ENCODE results near the gene PHACTR2. TPM values are rescaled to one million over a fixed set of nuclear protein-coding genes. Genes with fewer than 3 reads are reported as not detected.
"Not testable (repeated sequence)": the region's sequence is repeated elsewhere in the genome, so short reads cannot be mapped to it uniquely, and the experiment has no call there.

Gene PHACTR2
- total and polyA plus RNA-seq, 9 donors: 19.5 to 66.5 (median 34.4) TPM

DNA sequence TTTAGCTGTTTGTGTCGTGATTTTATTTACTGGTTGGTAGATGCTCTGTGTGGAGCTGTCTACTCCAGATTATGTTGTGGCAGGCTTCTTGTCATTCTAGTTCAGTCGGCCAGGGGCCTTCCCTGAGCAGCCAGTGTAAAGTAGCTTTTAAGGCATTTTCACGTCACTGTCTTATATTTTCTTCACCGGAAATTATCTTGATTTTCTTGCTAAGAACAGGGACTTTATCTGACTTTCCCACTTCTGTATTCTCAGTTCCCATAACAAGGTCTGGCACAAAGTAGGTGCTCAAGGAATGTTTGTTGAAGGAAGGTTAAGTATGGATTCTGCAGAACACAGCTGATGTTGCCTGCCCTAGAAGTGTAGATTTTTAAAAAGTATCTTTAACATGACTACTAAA lies 166.2 kb downstream of the PHACTR2 start:
- WGBS (ENCODE audit: insufficient coverage): 8% methylated on average over 2 of the region's 4 CpGs
- peak; percentile 30 for DNase-seq
- Histone ChIP-seq H3K27ac (ENCODE audit: low read length) (peak overlapping the region; percentile 97), H3K9me3 (replicated peaks; ENCODE audit: control insufficient read depth, low read depth, low read length) (no peaks in the 10 kb centered on the region), H3K4me1 (ENCODE audit: control insufficient read depth, insufficient read depth, low read length) (peaks cover 19% of the 10 kb centered on the region), H3K36me3 (ENCODE audit: control insufficient read depth, insufficient read depth, low read length) (peaks cover 39% of the 10 kb centered on the region), H3K27me3 (ENCODE audit: control insufficient read depth, insufficient read depth, low read length) (no peaks in the 10 kb centered on the region), H3K4me3 (ENCODE audit: low read length) (peak overlapping the region; percentile 86)

DNA sequence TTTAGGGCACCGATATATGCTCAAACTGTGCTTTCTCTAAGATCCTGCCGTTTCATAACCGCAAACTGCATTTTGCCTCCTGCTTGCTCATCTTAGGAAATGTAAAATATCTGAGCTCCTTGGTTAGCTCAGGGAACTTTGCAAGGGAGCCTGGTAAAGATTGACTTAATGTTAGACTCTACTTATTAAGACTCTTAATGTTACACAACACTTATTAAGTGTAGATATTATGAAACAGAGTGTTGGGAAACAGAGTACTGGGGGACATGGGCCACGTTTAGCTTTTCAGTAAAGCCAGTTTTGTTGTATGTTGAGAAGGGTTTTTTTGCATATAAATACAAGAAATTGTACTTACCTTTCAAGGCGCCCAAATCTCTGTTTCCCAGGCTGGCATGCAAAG lies 167.3 kb downstream of the PHACTR2 start:
- WGBS (ENCODE audit: insufficient coverage): 100% methylated on average over 4 of the region's 5 CpGs
- DNase-seq: no peak
- Histone ChIP-seq H3K9me3 (replicated peaks; ENCODE audit: control insufficient read depth, low read depth, low read length) (no peaks in the 10 kb centered on the region), H3K27me3 (ENCODE audit: control insufficient read depth, insufficient read depth, low read length) (no peaks in the 10 kb centered on the region), H3K4me3 (ENCODE audit: low read length) (no peak overlapping the region), H3K27ac (ENCODE audit: low read length) (no peak overlapping the region), H3K4me1 (ENCODE audit: control insufficient read depth, insufficient read depth, low read length) (peaks cover 14% of the 10 kb centered on the region), H3K36me3 (ENCODE audit: control insufficient read depth, insufficient read depth, low read length) (peaks cover 48% of the 10 kb centered on the region)

DNA sequence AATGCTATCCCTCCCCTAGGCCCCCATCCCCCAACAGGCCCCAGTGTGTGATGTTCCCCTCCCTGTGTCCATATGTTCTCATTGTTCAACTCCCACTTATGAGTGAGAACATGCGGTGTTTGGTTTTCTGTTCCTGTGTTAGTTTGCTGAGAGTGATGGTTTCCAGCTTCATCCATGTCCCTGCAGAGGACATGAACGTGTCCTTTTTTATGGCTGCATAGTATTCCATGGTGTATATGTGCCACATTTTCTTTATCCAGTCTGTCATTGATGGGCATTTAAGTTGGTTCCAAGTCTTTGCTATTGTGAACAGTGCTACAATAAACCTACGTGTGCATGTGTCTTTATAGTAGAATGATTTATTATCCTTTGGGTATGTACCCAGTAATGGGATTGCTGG lies 173.9 kb downstream of the PHACTR2 start:
- peaks cover 12% of the 10 kb centered on the region for H3K9me3 ChIP-seq (replicated peaks; ENCODE audit: control insufficient read depth, low read depth, low read length)
- H3K27me3 ChIP-seq (ENCODE audit: control insufficient read depth, insufficient read depth, low read length); H3K27ac ChIP-seq (ENCODE audit: low read length); H3K4me3 ChIP-seq (ENCODE audit: low read length); DNase-seq; H3K4me1 ChIP-seq (ENCODE audit: control insufficient read depth, insufficient read depth, low read length): not testable (repeated sequence)
- peaks cover 53% of the 10 kb centered on the region for H3K36me3 ChIP-seq (ENCODE audit: control insufficient read depth, insufficient read depth, low read length)
- WGBS (ENCODE audit: insufficient coverage): no CpG with 5 or more reads among the region's 3 CpGs

DNA sequence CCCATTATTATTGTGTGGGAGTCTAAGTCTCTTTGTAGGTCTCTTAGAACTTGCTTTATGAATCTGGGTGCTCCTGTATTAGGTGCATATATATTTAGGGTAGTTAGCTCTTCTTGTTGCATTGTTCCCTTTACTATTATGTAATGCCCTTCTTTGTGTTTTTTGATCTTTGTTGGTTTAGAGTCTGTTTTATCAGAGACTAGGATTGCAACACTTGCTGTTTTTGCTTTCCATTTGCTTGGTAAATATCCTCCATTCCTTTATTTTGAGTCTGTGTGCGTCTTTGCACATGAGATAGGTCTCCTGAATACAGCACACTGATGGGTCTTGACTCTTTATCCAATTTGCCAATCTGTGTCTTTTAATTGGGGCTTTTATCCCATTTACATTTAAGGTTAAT lies 177.3 kb downstream of the PHACTR2 start:
- not testable (repeated sequence) for H3K4me1 ChIP-seq (ENCODE audit: control insufficient read depth, insufficient read depth, low read length); H3K4me3 ChIP-seq (ENCODE audit: low read length); H3K27ac ChIP-seq (ENCODE audit: low read length); H3K27me3 ChIP-seq (ENCODE audit: control insufficient read depth, insufficient read depth, low read length); DNase-seq
- WGBS (ENCODE audit: insufficient coverage): 100% methylated on average over 1 of the region's 1 CpG
- H3K9me3 ChIP-seq (replicated peaks; ENCODE audit: control insufficient read depth, low read depth, low read length): peaks cover 15% of the 10 kb centered on the region
- H3K36me3 ChIP-seq (ENCODE audit: control insufficient read depth, insufficient read depth, low read length): peaks cover 52% of the 10 kb centered on the region

DNA sequence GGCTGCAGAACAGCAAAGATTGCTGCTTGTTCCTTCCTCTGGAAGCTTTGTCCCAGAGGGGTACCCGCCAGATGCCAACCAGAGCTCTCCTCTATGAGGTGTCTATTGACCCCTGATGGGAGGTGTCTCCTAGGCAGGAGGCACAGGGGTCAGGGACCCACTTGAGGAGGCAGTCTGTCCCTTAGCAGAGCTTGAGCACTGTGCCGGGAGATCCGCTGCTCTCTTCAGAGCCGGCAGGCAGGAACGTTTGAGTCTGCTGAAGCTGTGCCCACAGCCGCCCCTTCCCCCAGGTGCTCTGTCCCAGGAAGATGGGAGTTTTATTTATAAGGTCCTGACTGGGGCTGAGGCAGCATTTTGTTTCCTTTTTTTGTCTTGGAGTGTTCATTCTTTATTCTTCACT lies 179.0 kb downstream of the PHACTR2 start:
- H3K27ac ChIP-seq (ENCODE audit: low read length); H3K27me3 ChIP-seq (ENCODE audit: control insufficient read depth, insufficient read depth, low read length); DNase-seq; H3K4me3 ChIP-seq (ENCODE audit: low read length); H3K4me1 ChIP-seq (ENCODE audit: control insufficient read depth, insufficient read depth, low read length): not testable (repeated sequence)
- Histone ChIP-seq H3K36me3 (ENCODE audit: control insufficient read depth, insufficient read depth, low read length) (peaks cover 54% of the 10 kb centered on the region), H3K9me3 (replicated peaks; ENCODE audit: control insufficient read depth, low read depth, low read length) (peaks cover 15% of the 10 kb centered on the region)
- 93% methylated on average over 5 of the region's 6 CpGs for WGBS (ENCODE audit: insufficient coverage)

DNA sequence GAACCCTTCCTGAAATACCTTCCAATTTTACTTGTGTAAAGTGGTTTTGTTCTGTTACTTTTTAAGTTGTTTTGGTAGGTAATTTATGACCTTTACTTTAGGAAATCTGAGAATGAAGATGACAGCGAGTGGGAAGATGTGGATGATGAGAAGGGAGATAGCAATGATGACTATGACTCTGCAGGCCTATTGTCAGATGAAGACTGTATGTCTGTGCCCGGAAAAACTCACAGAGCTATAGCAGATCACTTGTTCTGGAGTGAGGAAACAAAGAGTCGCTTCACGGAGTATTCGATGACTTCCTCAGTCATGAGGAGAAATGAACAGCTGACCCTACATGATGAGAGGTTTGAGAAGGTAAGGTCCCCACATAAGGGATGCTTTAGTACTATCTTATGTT lies 179.9 kb downstream of the PHACTR2 start:
- no peaks in the 10 kb centered on the region for H3K4me1 ChIP-seq (ENCODE audit: control insufficient read depth, insufficient read depth, low read length)
- H3K27me3 ChIP-seq (ENCODE audit: control insufficient read depth, insufficient read depth, low read length): no peaks in the 10 kb centered on the region
- no peak for DNase-seq
- H3K9me3 ChIP-seq (replicated peaks; ENCODE audit: control insufficient read depth, low read depth, low read length): peaks cover 15% of the 10 kb centered on the region
- no peak overlapping the region for H3K27ac ChIP-seq (ENCODE audit: low read length)
- H3K36me3 ChIP-seq (ENCODE audit: control insufficient read depth, insufficient read depth, low read length): peaks cover 56% of the 10 kb centered on the region
- H3K4me3 ChIP-seq (ENCODE audit: low read length): no peak overlapping the region
- WGBS (ENCODE audit: insufficient coverage): 100% methylated on average over 5 of the region's 5 CpGs

DNA sequence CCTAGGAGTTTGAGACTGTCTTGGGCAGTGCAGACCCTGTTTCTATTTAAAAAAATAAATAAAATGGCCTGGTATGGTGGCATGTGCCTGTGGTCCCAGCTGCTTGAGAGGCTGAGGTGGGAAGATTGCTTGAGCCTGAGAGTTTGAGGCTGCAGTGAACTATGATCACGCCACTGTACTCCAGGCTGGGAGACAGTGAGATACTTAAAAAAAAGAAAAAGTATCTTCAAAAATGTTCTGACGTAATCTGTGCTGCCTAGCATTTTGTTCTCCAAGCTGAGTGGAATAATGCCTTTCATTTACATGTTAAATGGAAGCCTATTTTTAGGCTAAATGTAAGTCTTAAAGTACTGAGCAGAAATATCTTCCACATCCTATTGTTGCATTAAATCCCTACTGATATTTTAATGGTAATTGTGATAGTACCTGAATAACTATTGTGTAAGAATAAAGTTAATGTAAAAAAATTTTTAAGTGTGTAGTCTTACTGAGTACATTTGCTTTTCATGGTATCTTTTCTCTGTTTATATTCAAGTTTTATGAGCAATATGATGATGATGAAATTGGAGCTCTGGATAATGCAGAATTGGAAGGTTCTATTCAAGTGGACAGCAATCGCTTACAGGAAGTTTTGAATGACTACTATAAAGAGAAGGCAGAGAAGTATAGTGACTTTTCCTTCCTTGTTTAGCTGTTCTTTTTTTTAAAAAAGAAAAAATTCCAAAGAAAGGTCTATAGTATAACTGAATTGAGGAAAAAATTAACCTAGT lies 182.3 kb downstream of the PHACTR2 start:
- peaks cover under 1% of the 10 kb centered on the region for H3K4me1 ChIP-seq (ENCODE audit: control insufficient read depth, insufficient read depth, low read length)
- no peaks in the 10 kb centered on the region for H3K27me3 ChIP-seq (ENCODE audit: control insufficient read depth, insufficient read depth, low read length)
- peaks cover 15% of the 10 kb centered on the region for H3K9me3 ChIP-seq (replicated peaks; ENCODE audit: control insufficient read depth, low read depth, low read length)
- H3K36me3 ChIP-seq (ENCODE audit: control insufficient read depth, insufficient read depth, low read length): peaks cover 60% of the 10 kb centered on the region
- H3K27ac ChIP-seq (ENCODE audit: low read length): no peak overlapping the region
- no peak overlapping the region for H3K4me3 ChIP-seq (ENCODE audit: low read length)
- DNase-seq: no peak
- 86% methylated on average over 1 of the region's 3 CpGs for WGBS (ENCODE audit: insufficient coverage)

DNA sequence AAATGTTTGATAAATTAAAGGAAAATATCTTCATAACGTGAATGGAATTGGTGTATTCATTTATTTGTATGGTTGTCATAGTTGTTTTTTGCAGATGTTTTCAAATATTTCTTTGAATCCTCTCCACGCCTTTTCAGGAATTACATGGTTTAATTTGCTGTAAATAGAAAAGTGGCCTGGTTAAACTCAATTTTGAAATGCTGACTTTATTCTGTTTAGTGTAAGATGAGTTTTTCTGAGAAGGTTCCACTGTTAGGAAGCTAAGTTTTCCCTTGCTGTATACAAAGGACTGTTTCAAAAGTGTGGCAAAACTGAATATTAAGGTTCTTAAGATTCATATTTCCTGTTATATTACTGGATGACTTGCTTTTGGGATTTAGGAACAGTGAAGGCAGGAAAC lies 186.0 kb downstream of the PHACTR2 start:
- peaks cover 38% of the 10 kb centered on the region for H3K36me3 ChIP-seq (ENCODE audit: control insufficient read depth, insufficient read depth, low read length)
- H3K27me3 ChIP-seq (ENCODE audit: control insufficient read depth, insufficient read depth, low read length): no peaks in the 10 kb centered on the region
- peaks cover 10% of the 10 kb centered on the region for H3K9me3 ChIP-seq (replicated peaks; ENCODE audit: control insufficient read depth, low read depth, low read length)
- no peak overlapping the region for H3K4me3 ChIP-seq (ENCODE audit: low read length)
- peak overlapping the region; percentile 85 for H3K27ac ChIP-seq (ENCODE audit: low read length)
- DNase-seq: peak; percentile 72
- peaks cover 5% of the 10 kb centered on the region for H3K4me1 ChIP-seq (ENCODE audit: control insufficient read depth, insufficient read depth, low read length)
- no CpG with 5 or more reads among the region's 2 CpGs for WGBS (ENCODE audit: insufficient coverage)

DNA sequence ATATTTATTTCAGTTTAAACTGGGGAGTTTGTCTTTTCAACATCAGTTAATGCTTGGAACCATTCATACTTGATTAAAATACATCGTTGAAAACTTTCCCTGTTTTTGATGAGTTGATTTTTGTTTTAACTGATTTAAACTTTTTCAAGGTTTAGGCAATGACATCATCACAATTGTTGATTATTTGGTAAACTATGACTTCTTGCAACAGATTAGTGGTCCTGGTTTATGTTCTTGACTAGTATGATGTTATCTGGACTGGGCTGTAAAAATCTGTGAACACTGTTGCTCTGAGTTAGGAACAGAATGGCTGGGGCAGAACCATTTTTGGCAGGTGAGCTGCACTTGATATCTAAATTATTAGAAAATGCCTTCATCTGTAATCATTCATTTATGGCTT lies 186.5 kb downstream of the PHACTR2 start, which contains the start of gene ZC2HC1B:
Gene ZC2HC1B, plus strand, starts transcription at position 241 of the 400 bp plus-strand sequence. Its CDS starts 66 bp downstream, at position 307.
- Histone ChIP-seq H3K27ac (ENCODE audit: low read length) (peak within 1 kb of the TSS; percentile 85), H3K4me3 (ENCODE audit: low read length) (no peak within 1 kb of the TSS), H3K9me3 (replicated peaks; ENCODE audit: control insufficient read depth, low read depth, low read length) (peaks cover 10% of the 10 kb centered on the region), H3K36me3 (ENCODE audit: control insufficient read depth, insufficient read depth, low read length) (peaks cover 38% of the 10 kb centered on the region), H3K27me3 (ENCODE audit: control insufficient read depth, insufficient read depth, low read length) (no peaks in the 10 kb centered on the region), H3K4me1 (ENCODE audit: control insufficient read depth, insufficient read depth, low read length) (peaks cover 5% of the 10 kb centered on the region)
- no peak for DNase-seq
- no CpG with 5 or more reads among the region's 1 CpG for WGBS (ENCODE audit: insufficient coverage)

DNA sequence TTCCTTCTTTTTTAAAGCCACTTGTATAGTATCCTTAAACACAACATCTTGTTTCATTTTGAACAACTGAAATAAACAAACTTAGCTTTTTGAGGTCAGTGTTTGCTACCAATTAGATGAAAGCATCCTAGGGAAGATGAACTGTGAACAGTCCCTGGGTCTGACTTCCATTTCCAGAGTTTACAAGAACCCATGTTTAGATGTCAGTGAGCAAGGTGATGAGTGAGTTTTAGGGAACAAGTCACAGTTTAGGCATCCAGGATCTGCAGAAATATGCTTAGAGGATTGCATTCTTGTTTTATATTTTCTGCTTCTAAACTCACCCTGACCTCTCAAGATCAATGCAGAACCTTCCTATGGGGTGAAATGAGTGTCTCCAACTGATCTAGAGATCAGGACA lies 189.5 kb downstream of the PHACTR2 start:
- no peak overlapping the region for H3K4me3 ChIP-seq (ENCODE audit: low read length)
- H3K9me3 ChIP-seq (replicated peaks; ENCODE audit: control insufficient read depth, low read depth, low read length): peaks cover 10% of the 10 kb centered on the region
- H3K36me3 ChIP-seq (ENCODE audit: control insufficient read depth, insufficient read depth, low read length): peaks cover 23% of the 10 kb centered on the region
- no peak for DNase-seq
- H3K27me3 ChIP-seq (ENCODE audit: control insufficient read depth, insufficient read depth, low read length): no peaks in the 10 kb centered on the region
- peaks cover 7% of the 10 kb centered on the region for H3K4me1 ChIP-seq (ENCODE audit: control insufficient read depth, insufficient read depth, low read length)
- H3K27ac ChIP-seq (ENCODE audit: low read length): no peak overlapping the region
